ENCODE results near the gene CES1. TPM values are rescaled to one million over a fixed set of nuclear protein-coding genes. Genes with fewer than 3 reads are reported as not detected.
"Not testable (repeated sequence)": the region's sequence is repeated elsewhere in the genome, so short reads cannot be mapped to it uniquely, and the experiment has no call there.

Gene CES1
- total RNA-seq, 1 donor from 2014 or later: 45.2 TPM

- intact Hi-C loops (cut with DNase I): no loop called here
- peak; percentile 35 for ATAC-seq
- no peak for DNase-seq (ENCODE audit: low spot score)
Measured at GRCh38 chr16:55809386-55809785, 23.5 kb downstream of the CES1 start.

DNA sequence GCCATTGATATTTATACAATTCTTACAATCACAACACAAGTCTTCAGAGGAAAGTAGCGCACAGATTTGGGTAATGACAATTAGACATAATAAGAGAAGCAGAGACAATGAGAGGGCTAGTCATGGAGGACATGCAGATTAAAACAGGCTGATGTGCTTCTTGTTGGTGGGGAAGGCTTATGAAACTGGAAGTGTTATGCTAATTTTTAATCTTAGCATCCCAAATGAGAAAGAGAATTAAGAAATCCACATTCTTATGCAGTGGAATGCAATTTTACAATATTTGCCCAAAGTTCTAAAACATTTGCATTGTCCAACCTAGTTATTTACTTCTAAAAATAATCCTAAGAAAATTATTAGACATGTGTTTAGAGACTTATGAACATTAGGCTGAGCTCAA, 24.6 kb downstream of the CES1 start:
- ATAC-seq; DNase-seq (ENCODE audit: low spot score); intact Hi-C loops (cut with DNase I): not testable (repeated sequence)

DNA sequence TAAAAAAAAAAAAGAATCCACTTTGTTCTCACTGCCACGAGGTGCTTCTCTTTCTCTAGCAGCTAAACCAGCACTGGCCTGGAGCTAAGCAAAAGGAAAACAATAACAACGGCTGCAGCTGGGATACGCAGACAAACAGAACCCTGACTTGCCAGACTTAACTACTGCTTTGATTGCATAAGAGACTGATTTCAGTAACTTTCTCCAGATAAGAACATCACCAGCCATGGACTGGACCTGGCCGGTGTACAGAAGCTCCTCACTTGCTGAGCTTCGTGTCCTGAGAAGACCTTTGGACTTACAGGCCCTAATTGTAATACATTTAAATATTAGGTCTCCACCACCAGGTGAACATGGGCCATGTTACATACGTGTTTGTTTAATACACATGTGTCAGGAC, 27.8 kb downstream of the CES1 start:
- DNase-seq (ENCODE audit: low spot score); intact Hi-C loops (cut with DNase I); ATAC-seq: not testable (repeated sequence)

- DNase-seq (ENCODE audit: low spot score); intact Hi-C loops (cut with DNase I); ATAC-seq: not testable (repeated sequence)
Measured at GRCh38 chr16:55803681-55804080, 29.2 kb downstream of the CES1 start.

DNA sequence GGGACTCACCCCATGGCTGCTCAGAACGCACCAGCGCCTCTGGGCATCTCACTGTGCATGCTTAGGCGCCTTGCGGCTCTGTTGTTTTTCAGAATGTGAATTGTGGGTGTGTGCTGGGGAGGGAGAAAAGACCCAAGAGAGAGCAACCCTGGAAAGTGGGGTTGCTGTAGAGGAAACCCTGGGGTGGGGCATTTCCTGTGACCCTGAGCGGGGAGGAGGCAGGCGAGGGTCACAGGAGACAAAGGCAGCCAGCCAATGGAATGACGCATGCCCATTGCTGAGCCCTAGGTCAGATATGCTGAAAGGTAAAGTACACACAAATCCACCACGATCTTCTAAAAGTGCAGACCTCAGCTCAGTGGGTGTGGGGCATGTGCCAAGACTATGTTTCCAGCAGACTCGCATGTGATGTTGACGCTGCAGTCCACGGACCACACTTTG, 39.9 kb downstream of the CES1 start:
- ATAC-seq; DNase-seq (ENCODE audit: low spot score); intact Hi-C loops (cut with DNase I): not testable (repeated sequence)

DNA sequence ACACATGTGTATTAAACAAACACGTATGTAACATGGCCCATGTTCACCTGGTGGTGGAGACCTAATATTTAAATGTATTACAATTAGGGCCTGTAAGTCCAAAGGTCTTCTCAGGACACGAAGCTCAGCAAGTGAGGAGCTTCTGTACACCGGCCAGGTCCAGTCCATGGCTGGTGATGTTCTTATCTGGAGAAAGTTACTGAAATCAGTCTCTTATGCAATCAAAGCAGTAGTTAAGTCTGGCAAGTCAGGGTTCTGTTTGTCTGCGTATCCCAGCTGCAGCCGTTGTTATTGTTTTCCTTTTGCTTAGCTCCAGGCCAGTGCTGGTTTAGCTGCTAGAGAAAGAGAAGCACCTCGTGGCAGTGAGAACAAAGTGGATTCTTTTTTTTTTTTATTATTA, 41.4 kb downstream of the CES1 start:
- DNase-seq (ENCODE audit: low spot score); intact Hi-C loops (cut with DNase I); ATAC-seq: not testable (repeated sequence)

- DNase-seq (ENCODE audit: low spot score); intact Hi-C loops (cut with DNase I); ATAC-seq: not testable (repeated sequence)
Measured at GRCh38 chr16:55790240-55790639, 42.7 kb downstream of the CES1 start.

DNA sequence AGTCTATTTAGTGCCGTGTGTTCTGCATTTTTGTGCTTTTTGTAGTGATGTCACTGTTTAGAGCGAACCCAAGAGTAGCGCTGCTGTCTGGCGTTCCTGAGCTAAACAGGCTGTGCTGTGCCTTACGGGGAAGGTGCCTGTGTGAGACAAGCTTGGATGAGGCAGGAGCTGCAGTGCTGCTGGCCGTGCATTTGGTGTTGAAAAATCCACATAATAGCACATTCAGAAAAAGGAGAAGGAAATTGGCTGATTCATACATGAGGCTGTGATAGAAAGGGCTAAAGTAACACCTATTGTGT, 50.2 kb downstream of the CES1 start:
- intact Hi-C loops (cut with DNase I); DNase-seq (ENCODE audit: low spot score); ATAC-seq: not testable (repeated sequence)

DNA sequence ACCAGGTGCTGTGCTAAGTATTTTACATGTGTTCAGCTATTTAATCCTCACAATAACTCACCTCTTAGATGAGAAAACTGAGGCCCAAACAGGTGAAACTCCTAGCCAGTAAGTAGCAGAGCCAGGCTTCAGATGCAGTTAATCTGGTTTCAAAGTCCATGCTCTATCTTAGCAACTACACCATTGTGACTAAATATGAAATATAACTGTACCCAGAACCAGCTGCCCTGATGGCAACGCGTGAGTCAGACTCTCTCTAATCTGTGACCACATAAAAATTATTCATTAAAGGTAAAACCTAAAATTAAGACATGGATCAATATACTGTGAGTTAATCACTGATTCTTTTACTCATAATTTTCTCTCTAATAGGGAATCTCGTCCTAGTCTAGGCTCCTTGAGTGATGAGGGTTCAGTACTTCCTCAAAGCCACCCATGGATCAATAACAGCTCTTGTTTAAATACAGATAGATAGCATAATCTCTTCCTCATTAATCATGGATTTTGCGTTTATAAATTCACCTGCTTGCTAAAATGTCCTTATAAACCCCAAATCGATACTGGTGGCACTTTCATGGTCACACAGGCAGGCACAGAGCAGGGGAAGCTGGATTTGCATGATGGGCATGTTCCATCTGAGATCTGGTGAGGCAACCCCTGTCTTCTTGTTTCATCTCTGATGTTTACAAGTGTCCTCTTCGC, 50.7 kb downstream of the CES1 start:
- ATAC-seq; DNase-seq (ENCODE audit: low spot score); intact Hi-C loops (cut with DNase I): not testable (repeated sequence)

DNA sequence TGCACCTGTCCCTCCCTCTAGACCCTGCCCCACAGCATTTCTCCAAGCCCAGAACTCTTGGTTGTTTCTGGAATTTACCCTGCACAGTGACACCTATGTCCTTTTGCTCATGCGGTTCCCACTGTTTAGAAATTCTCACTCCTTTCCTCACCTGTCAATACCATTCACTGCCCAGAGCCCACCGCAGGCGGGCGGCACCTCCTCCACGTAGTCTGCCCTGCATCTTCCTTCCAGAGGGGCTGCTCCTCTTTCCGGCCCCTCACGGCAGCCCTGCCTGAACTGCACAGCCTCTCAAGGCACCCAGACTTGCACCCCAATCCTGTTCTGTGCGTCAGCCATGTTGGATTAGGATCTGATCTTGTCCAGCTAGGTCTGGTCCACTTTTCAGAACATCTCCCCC, 51.4 kb downstream of the CES1 start:
- intact Hi-C loops (cut with DNase I); DNase-seq (ENCODE audit: low spot score); ATAC-seq: not testable (repeated sequence)

GRCh38 chr16:55780095-55780407, 52.8 kb downstream of the CES1 start:
- intact Hi-C loops (cut with DNase I); ATAC-seq; DNase-seq (ENCODE audit: low spot score): not testable (repeated sequence)

GRCh38 chr16:55779402-55780094, 53.3 kb downstream of the CES1 start:
- DNase-seq (ENCODE audit: low spot score) (no peak), ATAC-seq (no peak)
- intact Hi-C loops (cut with DNase I): no loop called here

DNA sequence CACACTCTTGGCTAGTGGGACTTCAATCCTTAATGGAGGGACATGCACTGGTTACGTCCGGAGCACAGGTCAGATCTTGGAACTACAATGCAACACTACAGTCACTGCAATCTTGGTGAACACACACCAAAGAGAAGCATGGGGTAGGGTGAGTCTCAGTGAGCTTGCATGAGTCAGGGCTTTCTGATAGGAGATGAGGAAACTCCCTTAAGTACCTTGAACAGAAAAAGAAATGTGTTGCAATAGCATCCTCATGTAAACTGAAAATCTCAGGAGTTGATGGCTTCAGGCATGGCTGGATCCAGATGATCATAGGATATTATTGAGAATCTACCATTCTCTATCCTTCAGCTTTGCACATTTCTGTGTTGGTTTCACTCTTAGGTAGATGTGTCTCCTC, 54.1 kb downstream of the CES1 start:
- intact Hi-C loops (cut with DNase I): no loop called here
- DNase-seq (ENCODE audit: low spot score) (no peak), ATAC-seq (no peak)

GRCh38 chr16:55775857-55776256, 57.0 kb downstream of the CES1 start:
- ATAC-seq: no peak
- intact Hi-C loops (cut with DNase I): no loop called here
- DNase-seq (ENCODE audit: low spot score): no peak

GRCh38 chr16:55773859-55774549, 58.9 kb downstream of the CES1 start:
- no peak for ATAC-seq
- DNase-seq (ENCODE audit: low spot score): no peak
- intact Hi-C loops (cut with DNase I): no loop called here

- ATAC-seq (no peak), DNase-seq (ENCODE audit: low spot score) (no peak)
- intact Hi-C loops (cut with DNase I): no loop called here
Measured at GRCh38 chr16:55765161-55765560, 67.7 kb downstream of the CES1 start.

GRCh38 chr16:55760310-55761001, 72.4 kb downstream of the CES1 start:
- intact Hi-C loops (cut with DNase I): no loop called here

GRCh38 chr16:55759965-55760309, 73.0 kb downstream of the CES1 start:
- DNase-seq (ENCODE audit: low spot score); intact Hi-C loops (cut with DNase I): not testable (repeated sequence)
- peak; percentile 76 for ATAC-seq

More at GRCh38 chr16:55760310-55761001, 72.4 kb downstream of the CES1 start:
- DNase-seq (ENCODE audit: low spot score) (no peak), ATAC-seq (peak; percentile 91)
